T-cell (primary cell): ENCODE results near the gene CGNL1. TPM values are rescaled to one million over a fixed set of nuclear protein-coding genes. Genes with fewer than 3 reads are reported as not detected.

Experiments
- total RNA-seq, 35 experiments: library from RNA in 6 of 35; stranded (reverse) in 6 of 35; fragments of 120-200 nt in 1 of 35; gene quantifications; one replicate each; pipeline versions ENCODE4 v1.2.1 to v1.2.4 and lab custom pipeline; 2013 to 2026

Gene CGNL1
- total RNA-seq, 5 donors from 2014 or later (not counting 1 experiment from before 2014, with no cell fraction given) = 0.13 to 0.18 (median 0.16) TPM; not detected in 2

Other genes with a start within 250 kb of the CGNL1 start
- 1 to 10 TPM in 2 of 5 donors, under 1 TPM in 3; 0.58 to 1.9 (median 0.82) TPM for gene MYZAP, start 215.4 kb downstream of the CGNL1 start, total RNA-seq